Activated naive CD4-positive, alpha-beta T cell treated with anti-CD3 and anti-CD28 coated beads, Interleukin-2, amount 50 U/mL, for 24 hours (primary cell): ENCODE measurements around the gene SPRY1.
A peak's percentile ranks its signal among the peaks of the same experiment; 100 is the strongest.

Source experiments
- H3K27ac Mint-ChIP-seq: one replicate; pipeline ENCODE4 v1.8.0; 2021; ENCODE audit warnings: mild to moderate bottlenecking, mixed read lengths
- H3K27me3 Mint-ChIP-seq: one replicate; pipeline ENCODE4 v1.8.0; 2021; ENCODE audit warnings: mixed read lengths
- H3K36me3 Mint-ChIP-seq: one replicate; pipeline ENCODE4 v1.8.0; 2021; ENCODE audit warnings: mixed read lengths
- H3K4me1 Mint-ChIP-seq: one replicate; pipeline ENCODE4 v1.8.0; 2021; ENCODE audit warnings: mixed read lengths
- H3K4me3 Mint-ChIP-seq: one replicate; pipeline ENCODE4 v1.8.0; 2021; ENCODE audit warnings: mild to moderate bottlenecking, mixed read lengths
- H3K9me3 Mint-ChIP-seq: one replicate; pipeline ENCODE4 v1.8.0; 2021; ENCODE audit warnings: mixed read lengths

Gene SPRY1

GRCh38 chr4:123363729-123364128 lies 32.9 kb upstream of the SPRY1 start:
- no peak overlapping the region for H3K27ac Mint-ChIP-seq
- H3K4me1 Mint-ChIP-seq: no peaks in the 10 kb centered on the region
- no peaks in the 10 kb centered on the region for H3K9me3 Mint-ChIP-seq
- no peak overlapping the region for H3K4me3 Mint-ChIP-seq
- peaks cover 5% of the 10 kb centered on the region for H3K27me3 Mint-ChIP-seq
- no peaks in the 10 kb centered on the region for H3K36me3 Mint-ChIP-seq

DNA sequence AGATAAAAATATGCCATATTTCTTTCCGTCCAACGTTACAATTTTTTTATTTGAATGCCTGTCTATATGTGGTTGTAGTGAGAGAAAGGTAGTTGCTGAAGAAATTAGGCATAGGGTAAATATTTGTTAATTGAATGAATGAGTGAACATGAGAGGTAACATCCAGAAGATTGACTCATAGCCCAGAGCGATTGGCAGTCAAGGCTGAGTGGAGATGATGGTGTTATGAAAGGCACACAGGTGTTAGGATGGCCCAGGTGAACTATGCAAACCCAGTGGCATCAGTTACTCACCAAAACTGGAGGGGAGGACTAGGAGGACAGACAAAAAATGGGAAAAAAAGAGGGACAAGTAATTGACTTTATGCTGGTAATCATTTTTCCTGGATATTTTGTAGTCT lies 31.7 kb upstream of the SPRY1 start:
- Mint-ChIP-seq H3K27me3 (peaks cover 5% of the 10 kb centered on the region), H3K4me3 (no peak overlapping the region), H3K4me1 (no peaks in the 10 kb centered on the region), H3K9me3 (no peaks in the 10 kb centered on the region), H3K27ac (no peak overlapping the region), H3K36me3 (no peaks in the 10 kb centered on the region)

DNA sequence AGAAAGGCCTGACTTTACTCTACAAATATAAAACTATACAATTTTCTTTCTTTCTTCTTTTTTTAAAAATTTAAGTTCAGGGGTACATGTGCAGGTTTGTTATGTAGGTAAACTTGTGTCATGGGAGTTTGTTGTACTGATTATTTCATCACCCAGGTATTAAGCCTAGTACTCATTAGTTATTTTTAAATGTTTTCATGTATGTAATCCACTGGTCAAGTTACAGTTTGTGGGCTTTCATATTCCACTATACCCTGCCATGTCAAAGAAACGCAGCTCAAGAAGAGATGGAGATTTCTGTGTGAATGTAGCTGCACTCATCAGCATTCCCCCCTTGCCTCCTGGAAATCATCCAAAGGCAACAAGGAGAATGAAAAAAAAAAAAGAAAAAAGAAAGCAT lies 31.2 kb upstream of the SPRY1 start:
- Mint-ChIP-seq H3K9me3 (no peaks in the 10 kb centered on the region), H3K27ac (no peak overlapping the region), H3K4me1 (no peaks in the 10 kb centered on the region), H3K27me3 (peaks cover 5% of the 10 kb centered on the region), H3K36me3 (no peaks in the 10 kb centered on the region), H3K4me3 (no peak overlapping the region)

DNA sequence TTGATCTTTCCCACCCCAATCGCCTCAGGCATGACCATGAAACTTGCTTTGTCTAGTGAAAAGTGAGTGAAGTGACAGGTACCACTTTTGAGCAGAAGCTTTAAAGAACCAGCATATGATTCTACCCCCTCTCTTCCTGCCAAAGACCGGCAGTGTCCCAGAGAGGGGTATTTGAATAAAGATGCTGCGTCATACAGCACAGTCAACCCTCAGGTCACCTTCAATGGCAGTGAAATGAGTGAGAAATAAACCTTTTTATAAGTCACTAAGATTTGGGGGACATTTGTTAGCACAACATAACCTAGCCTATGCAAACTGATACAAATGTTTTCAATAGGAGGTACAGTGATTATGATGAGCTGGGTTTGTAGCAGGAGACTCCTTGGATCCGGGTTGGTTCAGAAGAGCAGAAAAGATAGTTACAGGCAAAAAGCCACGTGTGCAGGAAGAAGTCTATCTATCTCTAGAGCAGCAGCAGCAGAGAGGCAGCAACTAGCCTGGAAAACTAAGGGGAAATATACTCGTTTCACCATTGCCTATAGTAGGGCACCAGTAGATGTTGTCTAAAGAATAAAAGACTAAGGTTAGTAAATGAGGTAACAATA lies 30.3 kb upstream of the SPRY1 start:
- no peaks in the 10 kb centered on the region for H3K4me1 Mint-ChIP-seq
- H3K27me3 Mint-ChIP-seq: peaks cover 5% of the 10 kb centered on the region
- H3K4me3 Mint-ChIP-seq: no peak overlapping the region
- H3K9me3 Mint-ChIP-seq: no peaks in the 10 kb centered on the region
- no peaks in the 10 kb centered on the region for H3K36me3 Mint-ChIP-seq
- no peak overlapping the region for H3K27ac Mint-ChIP-seq

- H3K27me3 Mint-ChIP-seq: peaks cover 8% of the 10 kb centered on the region
- H3K9me3 Mint-ChIP-seq: no peaks in the 10 kb centered on the region
- no peaks in the 10 kb centered on the region for H3K36me3 Mint-ChIP-seq
- no peaks in the 10 kb centered on the region for H3K4me1 Mint-ChIP-seq
- H3K27ac Mint-ChIP-seq: no peak overlapping the region
- no peak overlapping the region for H3K4me3 Mint-ChIP-seq
Observed at GRCh38 chr4:123378794-123379193, 17.8 kb upstream of the SPRY1 start.

DNA sequence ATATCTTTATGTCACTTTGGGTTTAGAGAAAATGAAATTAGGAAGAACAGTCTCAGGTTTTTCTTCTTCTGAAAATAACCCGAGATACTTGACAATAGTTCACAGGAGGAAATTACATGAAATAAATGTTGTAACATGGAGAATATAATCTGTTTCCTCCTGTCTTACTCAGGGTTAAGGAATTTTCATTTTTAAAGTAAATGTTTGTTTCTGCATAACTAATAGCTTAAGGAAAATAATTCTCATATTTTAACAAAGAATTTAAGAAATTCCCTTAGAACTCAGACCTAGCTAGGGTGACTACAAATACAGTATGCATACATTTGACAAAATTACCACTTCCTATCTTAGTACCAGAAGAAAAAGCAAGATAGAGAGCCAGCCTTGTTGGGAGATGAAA lies 17.2 kb upstream of the SPRY1 start:
- Mint-ChIP-seq H3K27me3 (peaks cover 8% of the 10 kb centered on the region), H3K4me3 (no peak overlapping the region), H3K4me1 (no peaks in the 10 kb centered on the region), H3K9me3 (no peaks in the 10 kb centered on the region), H3K36me3 (no peaks in the 10 kb centered on the region), H3K27ac (no peak overlapping the region)

DNA sequence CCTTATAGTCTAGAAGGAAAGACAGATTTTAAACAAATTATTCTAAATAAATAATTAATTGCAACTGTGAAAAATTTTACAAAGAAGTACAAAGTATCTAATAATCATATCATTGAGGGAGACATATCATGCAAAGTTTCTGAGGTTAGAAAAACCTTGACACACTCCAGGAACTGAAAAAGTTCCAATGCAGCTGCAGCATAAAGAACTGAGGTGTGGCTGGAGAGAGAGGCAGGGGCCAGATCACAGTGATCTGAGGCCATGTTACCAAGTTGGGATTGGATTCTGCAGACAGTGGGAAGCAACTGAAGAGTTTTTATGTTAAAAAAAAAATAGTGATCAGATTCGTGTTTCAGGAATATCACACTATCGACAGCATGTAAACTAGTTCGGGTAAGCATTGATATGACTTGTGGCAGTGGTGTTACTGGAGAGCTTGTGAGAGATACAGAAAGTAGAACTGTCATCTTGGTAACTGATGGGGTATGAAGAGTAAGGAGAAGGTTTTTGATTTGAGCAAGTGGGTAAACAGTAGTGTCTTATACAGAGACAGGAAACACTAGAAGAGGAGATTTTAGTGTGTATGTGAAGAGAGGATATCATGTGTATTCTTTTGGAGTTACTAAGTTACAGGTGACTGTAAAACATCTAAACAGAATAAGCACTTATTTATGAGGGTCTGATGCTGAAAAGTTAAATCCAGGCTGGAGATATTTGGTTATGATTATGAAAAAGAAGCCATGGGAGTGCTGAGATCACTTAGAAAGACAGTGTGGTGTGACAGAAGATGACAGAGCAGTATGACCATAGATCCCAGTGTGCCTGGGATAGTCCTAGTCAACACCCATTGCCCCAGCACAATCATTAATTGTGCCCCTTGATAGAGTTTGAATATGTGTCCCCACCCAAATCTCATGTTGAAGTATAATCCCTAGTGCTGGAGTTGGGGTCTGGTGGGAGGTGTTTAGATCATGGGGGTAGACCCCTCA lies 15.6 kb upstream of the SPRY1 start:
- Mint-ChIP-seq H3K4me3 (no peak overlapping the region), H3K27ac (no peak overlapping the region)

GRCh38 chr4:123381996-123382395 lies 14.6 kb upstream of the SPRY1 start:
- Mint-ChIP-seq H3K9me3 (no peaks in the 10 kb centered on the region), H3K4me1 (no peaks in the 10 kb centered on the region), H3K36me3 (no peaks in the 10 kb centered on the region), H3K4me3 (no peak overlapping the region), H3K27ac (no peak overlapping the region), H3K27me3 (peaks cover 8% of the 10 kb centered on the region)

More for the DNA sequence above, 15.6 kb upstream of the SPRY1 start:
- Mint-ChIP-seq H3K36me3 (no peaks in the 10 kb centered on the region), H3K4me1 (no peaks in the 10 kb centered on the region), H3K27me3 (peaks cover 8% of the 10 kb centered on the region), H3K9me3 (no peaks in the 10 kb centered on the region)

GRCh38 chr4:123383566-123383965 lies 13.0 kb upstream of the SPRY1 start:
- H3K4me1 Mint-ChIP-seq: no peaks in the 10 kb centered on the region
- no peak overlapping the region for H3K4me3 Mint-ChIP-seq
- no peaks in the 10 kb centered on the region for H3K36me3 Mint-ChIP-seq
- no peak overlapping the region for H3K27ac Mint-ChIP-seq
- peaks cover 6% of the 10 kb centered on the region for H3K27me3 Mint-ChIP-seq
- H3K9me3 Mint-ChIP-seq: no peaks in the 10 kb centered on the region

DNA sequence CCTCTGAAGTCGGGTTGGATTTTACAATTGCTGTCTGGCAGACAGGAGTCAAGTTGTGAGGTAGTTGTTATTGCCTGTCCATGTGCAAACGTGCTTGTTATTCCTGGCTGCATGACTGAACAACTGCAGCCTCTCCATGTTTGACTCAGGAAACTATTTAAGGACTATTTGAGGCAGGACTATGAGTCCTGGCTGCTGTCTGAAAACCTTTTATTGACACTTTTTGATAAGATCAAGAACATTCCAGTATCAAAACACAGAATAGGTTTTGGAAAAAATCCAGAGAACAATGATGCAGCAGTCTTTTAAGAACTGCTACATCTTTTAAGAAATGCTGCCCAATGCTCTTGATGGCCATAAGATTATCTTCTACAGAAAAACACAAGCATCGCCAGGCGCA lies 10.0 kb upstream of the SPRY1 start:
- peaks cover 4% of the 10 kb centered on the region for H3K27me3 Mint-ChIP-seq
- no peaks in the 10 kb centered on the region for H3K9me3 Mint-ChIP-seq
- no peaks in the 10 kb centered on the region for H3K4me1 Mint-ChIP-seq
- H3K4me3 Mint-ChIP-seq: no peak overlapping the region
- H3K36me3 Mint-ChIP-seq: no peaks in the 10 kb centered on the region
- no peak overlapping the region for H3K27ac Mint-ChIP-seq

- peaks cover 3% of the 10 kb centered on the region for H3K27me3 Mint-ChIP-seq
- no peak overlapping the region for H3K27ac Mint-ChIP-seq
- no peaks in the 10 kb centered on the region for H3K4me1 Mint-ChIP-seq
- H3K9me3 Mint-ChIP-seq: no peaks in the 10 kb centered on the region
- no peak overlapping the region for H3K4me3 Mint-ChIP-seq
- no peaks in the 10 kb centered on the region for H3K36me3 Mint-ChIP-seq
Observed at GRCh38 chr4:123390846-123391456, 5.6 kb upstream of the SPRY1 start.

DNA sequence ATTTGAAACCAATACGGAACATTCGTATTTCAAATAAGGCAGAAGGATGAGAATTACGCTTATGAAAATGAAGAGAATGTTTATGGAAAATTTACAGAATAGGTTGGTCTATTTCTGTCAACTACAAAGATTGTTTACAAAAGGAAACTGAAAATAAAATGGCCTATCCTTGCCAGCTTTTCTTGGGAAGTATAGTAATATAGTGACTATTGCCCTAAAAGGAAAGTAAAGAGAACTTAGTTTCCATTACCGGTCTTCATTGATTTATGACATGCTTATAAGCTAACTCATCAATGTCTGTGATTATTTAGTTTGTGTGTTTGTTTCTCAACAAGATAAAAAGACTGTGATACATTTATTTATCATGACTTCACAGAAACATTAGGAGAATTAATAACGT lies 2.9 kb upstream of the SPRY1 start:
- no peak overlapping the region for H3K27ac Mint-ChIP-seq
- no peaks in the 10 kb centered on the region for H3K36me3 Mint-ChIP-seq
- no peaks in the 10 kb centered on the region for H3K9me3 Mint-ChIP-seq
- H3K4me1 Mint-ChIP-seq: peaks cover 11% of the 10 kb centered on the region
- peaks cover 7% of the 10 kb centered on the region for H3K27me3 Mint-ChIP-seq
- H3K4me3 Mint-ChIP-seq: no peak overlapping the region

GRCh38 chr4:123397144-123398065 lies 810 bp downstream of the SPRY1 start:
- Mint-ChIP-seq H3K9me3 (no peaks in the 10 kb centered on the region), H3K36me3 (peaks cover 8% of the 10 kb centered on the region), H3K4me1 (peaks cover 22% of the 10 kb centered on the region), H3K27me3 (peaks cover 22% of the 10 kb centered on the region), H3K27ac (peak overlapping the region; percentile 84), H3K4me3 (peak overlapping the region; percentile 92)

DNA sequence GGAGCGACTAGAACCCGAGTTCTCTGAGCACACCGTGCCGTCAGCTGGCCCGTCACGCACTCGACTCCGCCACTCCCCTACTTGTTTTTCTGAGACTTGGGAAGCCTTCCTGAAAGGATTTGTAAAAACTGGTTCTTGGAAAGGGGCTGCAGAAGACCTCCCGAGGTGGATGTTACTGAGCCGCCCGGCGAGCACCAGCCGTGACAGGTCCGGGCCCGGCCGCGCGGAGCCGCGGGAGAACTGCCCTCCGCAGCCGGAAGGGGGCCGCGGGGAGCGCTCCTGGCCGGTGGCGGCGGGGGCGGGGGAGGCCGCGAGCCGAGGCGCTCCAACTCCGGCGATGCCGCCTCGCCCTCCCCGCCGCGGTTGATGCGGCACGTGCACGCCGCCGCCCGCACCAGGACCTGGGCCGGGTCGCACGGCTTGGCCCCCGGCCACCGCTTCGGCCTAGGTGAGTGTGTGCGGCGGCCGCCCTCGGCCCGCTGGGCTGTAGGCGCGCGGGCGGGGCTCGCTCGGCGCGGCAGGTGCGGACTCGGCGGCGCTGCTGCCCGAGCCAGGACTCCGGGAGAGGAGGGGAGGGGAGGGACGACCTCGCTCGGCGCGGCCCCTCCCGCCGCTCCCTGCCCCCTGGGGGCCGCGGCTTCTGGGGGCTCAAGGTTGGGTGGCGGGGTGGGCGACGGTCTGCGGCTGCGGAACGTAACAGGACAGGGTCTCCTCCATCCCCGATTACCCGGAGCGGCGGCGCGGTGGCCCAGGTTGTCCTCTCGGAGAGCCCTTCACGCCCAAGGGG lies 1.7 kb downstream of the SPRY1 start:
- Mint-ChIP-seq H3K9me3 (no peaks in the 10 kb centered on the region), H3K27me3 (peaks cover 22% of the 10 kb centered on the region), H3K4me3 (peak overlapping the region; percentile 92), H3K27ac (peak overlapping the region; percentile 85), H3K4me1 (peaks cover 22% of the 10 kb centered on the region), H3K36me3 (peaks cover 12% of the 10 kb centered on the region)
